HG03439 (cell line): ENCODE data around the gene C4orf54.

Source experiments
- ATAC-seq: cut with Tn5 transposase; IDR thresholded peaks from one replicate; pipeline ENCODE4 v1.9.1; 2021; ENCODE audit warnings: mild to moderate bottlenecking, moderate library complexity; ENCODE audit not compliant: unreplicated experiment

Gene C4orf54

GRCh38 chr4:99657798-99658197 is at the start of gene C4orf54:
Gene C4orf54 (minus strand): TSS chr4:99657828. CDS start chr4:99654648, 3,180 bp downstream.
- ATAC-seq = no peak

- no peak for ATAC-seq
Measured at GRCh38 chr4:99705891-99706290, 48.3 kb upstream of the C4orf54 start.

GRCh38 chr4:99696801-99697200 is 39.2 kb upstream of the C4orf54 start:
- ATAC-seq = no peak

GRCh38 chr4:99693140-99693539 is 35.5 kb upstream of the C4orf54 start:
- ATAC-seq = no peak

- ATAC-seq = no peak
Measured at GRCh38 chr4:99690990-99691389, 33.4 kb upstream of the C4orf54 start.

GRCh38 chr4:99690472-99690871 is 32.8 kb upstream of the C4orf54 start:
- no peak for ATAC-seq

GRCh38 chr4:99687120-99687519 is 29.5 kb upstream of the C4orf54 start:
- ATAC-seq = no peak

GRCh38 chr4:99685234-99685633 is 27.6 kb upstream of the C4orf54 start:
- ATAC-seq = no peak

- ATAC-seq = no peak
Measured at GRCh38 chr4:99683895-99684294, 26.3 kb upstream of the C4orf54 start.

DNA sequence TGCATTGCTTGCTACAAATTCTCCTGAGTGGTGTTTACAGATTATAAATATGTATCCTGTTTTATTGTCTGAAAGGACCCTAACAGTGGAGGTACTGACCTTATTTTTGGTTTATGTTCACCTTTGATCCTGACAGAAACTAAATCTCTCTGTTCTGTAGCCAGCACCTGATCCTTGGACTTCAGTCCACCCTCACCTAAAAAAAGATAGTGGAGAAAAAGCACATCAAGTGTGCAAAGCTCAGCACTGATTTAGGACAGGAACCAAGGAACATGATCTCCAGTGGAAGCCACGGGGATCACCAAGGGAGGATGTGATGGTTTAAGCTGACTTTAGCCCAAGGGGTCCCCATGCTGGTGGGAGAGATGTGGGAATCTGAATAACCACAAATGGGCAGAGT is 22.3 kb upstream of the C4orf54 start:
- no peak for ATAC-seq

DNA sequence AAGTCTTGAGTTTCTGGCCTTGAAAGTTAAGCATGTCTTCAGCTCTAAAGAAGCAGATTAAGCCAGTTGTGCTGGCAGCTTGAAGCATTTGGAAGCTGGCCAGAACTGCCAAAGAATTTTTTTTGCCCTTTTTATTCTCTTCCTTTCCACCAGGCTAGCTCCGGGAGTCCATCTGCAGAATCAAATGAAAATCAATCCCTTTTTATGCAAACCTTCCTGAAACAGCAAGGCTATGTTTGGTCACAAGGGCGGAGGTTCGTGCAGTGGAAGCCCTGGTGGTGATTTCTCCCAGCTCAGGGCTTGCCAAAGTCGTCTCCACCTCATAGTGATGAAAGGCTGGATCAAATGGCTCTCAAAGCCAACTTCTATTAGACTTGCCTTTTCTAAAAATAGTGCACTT is 21.6 kb upstream of the C4orf54 start:
- no peak for ATAC-seq

GRCh38 chr4:99677161-99677560 is 19.5 kb upstream of the C4orf54 start:
- ATAC-seq = no peak

DNA sequence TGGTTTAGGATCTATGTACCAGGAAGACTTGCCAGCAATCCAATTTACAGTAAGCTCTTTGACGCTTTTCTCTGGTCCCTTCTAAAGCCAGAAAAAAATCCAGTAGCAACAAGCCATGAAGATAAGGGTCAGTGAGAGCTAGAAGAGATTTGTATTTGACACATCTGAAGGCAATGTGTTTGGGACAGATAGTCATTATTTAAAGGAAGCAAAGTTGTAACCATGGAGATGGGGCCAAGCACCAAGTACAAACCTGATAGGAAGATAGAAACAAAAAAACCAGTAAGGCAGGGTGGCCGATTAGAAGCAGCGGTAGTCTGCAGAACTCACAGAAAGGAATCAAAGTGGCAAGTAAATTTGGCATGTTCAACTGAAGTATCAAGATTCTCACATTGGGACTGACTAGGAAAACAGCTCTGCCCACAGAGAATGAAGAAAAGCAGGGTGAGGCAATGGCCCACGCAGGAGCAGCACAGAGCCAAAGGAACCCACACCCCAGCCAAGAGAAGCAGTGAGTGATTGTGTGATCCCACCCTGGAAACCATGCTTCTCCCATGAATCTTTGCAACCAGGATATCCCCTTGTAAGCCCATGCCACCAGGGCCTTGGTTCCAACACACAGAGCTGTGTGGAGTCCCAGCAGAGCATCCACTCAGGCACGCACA is 12.9 kb upstream of the C4orf54 start:
- no peak for ATAC-seq

- no peak for ATAC-seq
Measured at GRCh38 chr4:99669084-99669483, 11.5 kb upstream of the C4orf54 start.

- no peak for ATAC-seq
Measured at GRCh38 chr4:99668472-99668871, 10.8 kb upstream of the C4orf54 start.

GRCh38 chr4:99665983-99666382 is 8.4 kb upstream of the C4orf54 start:
- no peak for ATAC-seq

- ATAC-seq = no peak
Measured at GRCh38 chr4:99664716-99665115, 7.1 kb upstream of the C4orf54 start.

DNA sequence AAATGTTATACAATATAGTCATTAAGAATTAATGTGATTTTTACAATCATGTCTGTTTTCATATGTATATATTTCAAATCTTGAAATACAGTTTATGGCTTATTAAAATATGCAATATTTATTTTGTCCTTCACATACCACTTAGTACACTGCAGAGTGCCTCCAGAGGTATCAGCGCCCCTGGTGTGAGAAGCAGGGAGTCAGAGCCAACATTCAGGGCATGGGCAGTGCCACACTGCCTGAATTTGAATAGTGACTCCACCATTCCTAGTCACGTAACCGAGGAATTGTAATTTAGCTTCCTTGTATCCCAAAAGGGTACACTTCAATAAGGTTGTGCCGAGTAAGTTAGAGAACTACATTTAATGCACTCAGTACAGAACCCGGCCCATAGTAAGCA is 4.3 kb upstream of the C4orf54 start:
- ATAC-seq = no peak

- no peak for ATAC-seq
Measured at GRCh38 chr4:99658666-99659065, 1.0 kb upstream of the C4orf54 start.

GRCh38 chr4:99655308-99656081 is 2.1 kb downstream of the C4orf54 start:
- ATAC-seq = no peak

GRCh38 chr4:99654361-99654761 is 3.3 kb downstream of the C4orf54 start:
- ATAC-seq = no peak

- no peak for ATAC-seq
Measured at GRCh38 chr4:99653916-99654315, 3.7 kb downstream of the C4orf54 start.
